ENCODE measurements around the gene DIP2B. TPM values are rescaled to one million over a fixed set of nuclear protein-coding genes. Genes with fewer than 3 reads are reported as not detected.

Gene DIP2B
- total RNA-seq, 1 experiment from 2014 or later, result 29.4 TPM

GRCh38 chr12:50626026-50626425, 121.2 kb downstream of the DIP2B start:
- H3K9me3 ChIP-seq (ENCODE audit: insufficient read depth, low read depth), result no peaks in the 10 kb centered on the region
- peaks cover under 1% of the 10 kb centered on the region; the same call in 1 of the 2 replicates for H3K36me3 ChIP-seq (ENCODE audit: low read depth)
- H3K79me2 ChIP-seq (ENCODE audit: low read depth), result peaks cover 28% of the 10 kb centered on the region
- peaks cover 5% of the 10 kb centered on the region; the same call in 1 of the 2 replicates for H3F3A ChIP-seq (ENCODE audit: insufficient read depth, low read depth)
- no peak overlapping the region for H2AFZ ChIP-seq
- no peak for DNase-seq
- BruUV-seq (replicated peaks), result no TSS peak
- H3K27ac ChIP-seq, result no peak overlapping the region
- ChIA-PET POLR2A (ENCODE audit: unreplicated experiment) (no interaction called here), CTCF (no interaction called here)
- H3K4me1 ChIP-seq (replicated peaks; ENCODE audit: insufficient read depth), result peaks cover 11% of the 10 kb centered on the region
- H3K4me2 ChIP-seq, result no peak overlapping the region
- no peaks in the 10 kb centered on the region for H3K9me2 ChIP-seq (ENCODE audit: insufficient read depth)
- no peak overlapping the region for H3K4me3 ChIP-seq
- H4K20me1 ChIP-seq (ENCODE audit: insufficient read depth), result no peaks in the 10 kb centered on the region
- H3K27me3 ChIP-seq (ENCODE audit: insufficient read depth, low read depth), result no peaks in the 10 kb centered on the region
- no peak for TF ChIP-seq EZH2 (IDR thresholded peaks at IDR 0.05; ENCODE audit: low read depth)
- TF ChIP-seq CTCF (conservative IDR thresholded peaks at IDR 0.05), result no peak
- intact Hi-C loops (cut with micrococcal nuclease; ENCODE audit: unreplicated experiment), result no loop called here

- intact Hi-C loops (cut with micrococcal nuclease; ENCODE audit: unreplicated experiment), result no loop called here
- H3F3A ChIP-seq (ENCODE audit: insufficient read depth, low read depth), result no peaks in the 10 kb centered on the region; the same call in 1 of the 2 replicates
- POLR2A ChIA-PET (ENCODE audit: unreplicated experiment), result no interaction called here
These were observed 122.7 kb downstream of the DIP2B start for GRCh38 chr12:50627491-50627890.

GRCh38 chr12:50628394-50628793, 123.6 kb downstream of the DIP2B start:
- no peaks in the 10 kb centered on the region for H3K9me3 ChIP-seq (ENCODE audit: insufficient read depth, low read depth)
- H3K4me3 ChIP-seq, result no peak overlapping the region
- H3K27me3 ChIP-seq (ENCODE audit: insufficient read depth, low read depth), result no peaks in the 10 kb centered on the region
- no peaks in the 10 kb centered on the region for H3K4me1 ChIP-seq (replicated peaks; ENCODE audit: insufficient read depth)
- no peak for TF ChIP-seq EZH2 (IDR thresholded peaks at IDR 0.05; ENCODE audit: low read depth)
- TF ChIP-seq CTCF (conservative IDR thresholded peaks at IDR 0.05), result no peak
- H3K27ac ChIP-seq, result no peak overlapping the region
- no peaks in the 10 kb centered on the region; the same call in 1 of the 2 replicates for H3F3A ChIP-seq (ENCODE audit: insufficient read depth, low read depth)
- H3K36me3 ChIP-seq (ENCODE audit: low read depth), result peaks cover 7% of the 10 kb centered on the region; the same call in 1 of the 2 replicates
- no peak overlapping the region for H3K4me2 ChIP-seq
- no peak for DNase-seq
- no peaks in the 10 kb centered on the region for H4K20me1 ChIP-seq (ENCODE audit: insufficient read depth)
- H2AFZ ChIP-seq, result no peak overlapping the region
- H3K9me2 ChIP-seq (ENCODE audit: insufficient read depth), result no peaks in the 10 kb centered on the region
- ChIA-PET CTCF (no interaction called here), POLR2A (ENCODE audit: unreplicated experiment) (no interaction called here)
- intact Hi-C loops (cut with micrococcal nuclease; ENCODE audit: unreplicated experiment), result no loop called here
- no TSS peak for BruUV-seq (replicated peaks)
- peaks cover 8% of the 10 kb centered on the region for H3K79me2 ChIP-seq (ENCODE audit: low read depth)

More at GRCh38 chr12:50627491-50627890, 122.7 kb downstream of the DIP2B start:
- Histone ChIP-seq H3K27me3 (ENCODE audit: insufficient read depth, low read depth) (no peaks in the 10 kb centered on the region), H3K27ac (no peak overlapping the region), H3K9me3 (ENCODE audit: insufficient read depth, low read depth) (no peaks in the 10 kb centered on the region), H3K4me1 (replicated peaks; ENCODE audit: insufficient read depth) (no peaks in the 10 kb centered on the region), H2AFZ (no peak overlapping the region), H4K20me1 (ENCODE audit: insufficient read depth) (no peaks in the 10 kb centered on the region), H3K4me2 (no peak overlapping the region), H3K36me3 (ENCODE audit: low read depth) (peaks cover 7% of the 10 kb centered on the region; the same call in 1 of the 2 replicates), H3K4me3 (no peak overlapping the region), H3K9me2 (ENCODE audit: insufficient read depth) (no peaks in the 10 kb centered on the region), H3K79me2 (ENCODE audit: low read depth) (peaks cover 14% of the 10 kb centered on the region)
- no TSS peak for BruUV-seq (replicated peaks)
- no peak for DNase-seq
- TF ChIP-seq CTCF (conservative IDR thresholded peaks at IDR 0.05) (no peak), EZH2 (IDR thresholded peaks at IDR 0.05; ENCODE audit: low read depth) (no peak)
- CTCF ChIA-PET, result no interaction called here

All from PC-9 (cell line).